ENCODE measurements around the gene DPP10. TPM values are rescaled to one million over a fixed set of nuclear protein-coding genes. Genes with fewer than 3 reads are reported as not detected.

Gene DPP10
- total and polyA plus RNA-seq, 10 of the 15 experiments (the other 5 are each of a cell fraction or from before 2014, with no cell fraction given) = not detected

DNA sequence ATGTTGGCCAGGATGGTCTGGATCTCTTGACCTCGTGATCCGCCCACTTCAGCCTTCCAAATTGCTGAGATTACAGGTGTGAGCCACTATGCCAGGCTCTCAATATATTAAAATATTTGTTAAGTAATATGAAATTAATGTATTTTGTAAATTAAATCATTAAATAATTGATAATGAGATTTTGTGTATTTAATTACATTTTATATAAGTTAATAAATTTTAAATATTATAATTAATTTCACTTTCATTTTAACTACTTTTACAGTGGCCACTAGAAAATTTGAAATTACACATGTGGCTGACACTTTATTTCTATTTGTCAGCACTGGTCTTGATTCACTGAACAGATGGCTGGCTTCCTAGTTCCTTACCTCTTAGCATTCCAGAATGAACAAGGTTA is 102.6 kb downstream of the DPP10 start:
- Histone ChIP-seq H3K27me3 (replicated peaks in 1 of 2; ENCODE audit: control insufficient read depth in 2 of 2, insufficient read depth in 2 of 2, low read length in 1 of 2) (no peaks in the 10 kb centered on the region), H3K36me3 (ENCODE audit: control insufficient read depth in 2 of 2, insufficient read depth in 2 of 2, low read length in 1 of 2) (no peaks in the 10 kb centered on the region), H3K79me2 (ENCODE audit: control insufficient read depth, insufficient read depth, low read length) (no peaks in the 10 kb centered on the region), H3K4me3 (no peak overlapping the region), H3K4me1 (ENCODE audit: control insufficient read depth, insufficient read depth, low read length) (no peaks in the 10 kb centered on the region), H3K4me2 (ENCODE audit: control insufficient read depth, insufficient read depth) (no peak overlapping the region), H3K27ac (ENCODE audit: control insufficient read depth, insufficient read depth) (no peak overlapping the region), H2AFZ (ENCODE audit: control insufficient read depth, low read depth, low read length) (no peak overlapping the region), H4K20me1 (ENCODE audit: control insufficient read depth, insufficient read depth) (no peaks in the 10 kb centered on the region), H3K9ac (ENCODE audit: control insufficient read depth, insufficient read depth, low read length) (no peak overlapping the region), H3K9me3 (replicated peaks; ENCODE audit: control insufficient read depth, insufficient read depth, low read length) (no peaks in the 10 kb centered on the region)
- in situ Hi-C loops (cut with MboI) = no loop called here
- no peak for FAIRE-seq
- CTCF ChIA-PET = no interaction called here
- 25% methylated on average over 2 of the region's 2 CpGs for WGBS (ENCODE audit: insufficient coverage, insufficient replicate concordance, low lambda C conversion rate, missing lambda C conversion rate)
- RAD21 ChIA-PET (ENCODE audit: unreplicated experiment) = no interaction called here
- no TSS peak for BruUV-seq (replicated peaks)
- intact Hi-C loops (cut with micrococcal nuclease; ENCODE audit: unreplicated experiment) = no loop called here
- POLR2A ChIA-PET = no interaction called here
- SMC1A ChIA-PET (ENCODE audit: uncharacterized antibody, unreplicated experiment) = no interaction called here
- DNase-seq (ENCODE audit: low read depth, low spot score) = no peak
- TF ChIP-seq POLR2AphosphoS5 (IDR thresholded peaks at IDR 0.05; ENCODE audit: low read length) (no peak), CHD1 (IDR thresholded peaks at IDR 0.05; ENCODE audit: low read depth, low read length) (no peak), ZNF622 (IDR thresholded peaks at IDR 0.05) (no peak), TCF7 (IDR thresholded peaks at IDR 0.05; ENCODE audit: borderline replicate concordance) (no peak), CBX5 (IDR thresholded peaks at IDR 0.05; ENCODE audit: low read depth) (no peak), SP1 (IDR thresholded peaks at IDR 0.05; ENCODE audit: low read depth, low read length) (no peak), NBN (IDR thresholded peaks at IDR 0.05) (no peak), POLR2A (IDR thresholded peaks at IDR 0.05; ENCODE audit: low read depth, low read length) (no peak), JUNB (IDR thresholded peaks at IDR 0.05) (no peak), POLR2AphosphoS2 (IDR thresholded peaks at IDR 0.05; ENCODE audit: low read depth, low read length) (no peak), STAT1 (conservative IDR thresholded peaks at IDR 0.05) (no peak), SMARCA5 (IDR thresholded peaks at IDR 0.05) (no peak), KDM1A (IDR thresholded peaks at IDR 0.05; ENCODE audit: borderline replicate concordance) (no peak), HDAC6 (IDR thresholded peaks at IDR 0.05; ENCODE audit: unreplicated experiment) (no peak)
- TF ChIP-seq, protein P1, sequence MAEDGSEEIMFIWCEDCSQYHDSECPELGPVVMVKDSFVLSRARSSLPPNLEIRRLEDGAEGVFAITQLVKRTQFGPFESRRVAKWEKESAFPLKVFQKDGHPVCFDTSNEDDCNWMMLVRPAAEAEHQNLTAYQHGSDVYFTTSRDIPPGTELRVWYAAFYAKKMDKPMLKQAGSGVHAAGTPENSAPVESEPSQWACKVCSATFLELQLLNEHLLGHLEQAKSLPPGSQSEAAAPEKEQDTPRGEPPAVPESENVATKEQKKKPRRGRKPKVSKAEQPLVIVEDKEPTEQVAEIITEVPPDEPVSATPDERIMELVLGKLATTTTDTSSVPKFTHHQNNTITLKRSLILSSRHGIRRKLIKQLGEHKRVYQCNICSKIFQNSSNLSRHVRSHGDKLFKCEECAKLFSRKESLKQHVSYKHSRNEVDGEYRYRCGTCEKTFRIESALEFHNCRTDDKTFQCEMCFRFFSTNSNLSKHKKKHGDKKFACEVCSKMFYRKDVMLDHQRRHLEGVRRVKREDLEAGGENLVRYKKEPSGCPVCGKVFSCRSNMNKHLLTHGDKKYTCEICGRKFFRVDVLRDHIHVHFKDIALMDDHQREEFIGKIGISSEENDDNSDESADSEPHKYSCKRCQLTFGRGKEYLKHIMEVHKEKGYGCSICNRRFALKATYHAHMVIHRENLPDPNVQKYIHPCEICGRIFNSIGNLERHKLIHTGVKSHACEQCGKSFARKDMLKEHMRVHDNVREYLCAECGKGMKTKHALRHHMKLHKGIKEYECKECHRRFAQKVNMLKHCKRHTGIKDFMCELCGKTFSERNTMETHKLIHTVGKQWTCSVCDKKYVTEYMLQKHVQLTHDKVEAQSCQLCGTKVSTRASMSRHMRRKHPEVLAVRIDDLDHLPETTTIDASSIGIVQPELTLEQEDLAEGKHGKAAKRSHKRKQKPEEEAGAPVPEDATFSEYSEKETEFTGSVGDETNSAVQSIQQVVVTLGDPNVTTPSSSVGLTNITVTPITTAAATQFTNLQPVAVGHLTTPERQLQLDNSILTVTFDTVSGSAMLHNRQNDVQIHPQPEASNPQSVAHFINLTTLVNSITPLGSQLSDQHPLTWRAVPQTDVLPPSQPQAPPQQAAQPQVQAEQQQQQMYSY (CRISPR knock-in tag; IDR thresholded peaks at IDR 0.05) = no peak
- TF ChIP-seq, protein P2, sequence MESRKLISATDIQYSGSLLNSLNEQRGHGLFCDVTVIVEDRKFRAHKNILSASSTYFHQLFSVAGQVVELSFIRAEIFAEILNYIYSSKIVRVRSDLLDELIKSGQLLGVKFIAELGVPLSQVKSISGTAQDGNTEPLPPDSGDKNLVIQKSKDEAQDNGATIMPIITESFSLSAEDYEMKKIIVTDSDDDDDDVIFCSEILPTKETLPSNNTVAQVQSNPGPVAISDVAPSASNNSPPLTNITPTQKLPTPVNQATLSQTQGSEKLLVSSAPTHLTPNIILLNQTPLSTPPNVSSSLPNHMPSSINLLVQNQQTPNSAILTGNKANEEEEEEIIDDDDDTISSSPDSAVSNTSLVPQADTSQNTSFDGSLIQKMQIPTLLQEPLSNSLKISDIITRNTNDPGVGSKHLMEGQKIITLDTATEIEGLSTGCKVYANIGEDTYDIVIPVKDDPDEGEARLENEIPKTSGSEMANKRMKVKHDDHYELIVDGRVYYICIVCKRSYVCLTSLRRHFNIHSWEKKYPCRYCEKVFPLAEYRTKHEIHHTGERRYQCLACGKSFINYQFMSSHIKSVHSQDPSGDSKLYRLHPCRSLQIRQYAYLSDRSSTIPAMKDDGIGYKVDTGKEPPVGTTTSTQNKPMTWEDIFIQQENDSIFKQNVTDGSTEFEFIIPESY (IDR thresholded peaks at IDR 0.05) = no peak
- TF ChIP-seq, protein P3, sequence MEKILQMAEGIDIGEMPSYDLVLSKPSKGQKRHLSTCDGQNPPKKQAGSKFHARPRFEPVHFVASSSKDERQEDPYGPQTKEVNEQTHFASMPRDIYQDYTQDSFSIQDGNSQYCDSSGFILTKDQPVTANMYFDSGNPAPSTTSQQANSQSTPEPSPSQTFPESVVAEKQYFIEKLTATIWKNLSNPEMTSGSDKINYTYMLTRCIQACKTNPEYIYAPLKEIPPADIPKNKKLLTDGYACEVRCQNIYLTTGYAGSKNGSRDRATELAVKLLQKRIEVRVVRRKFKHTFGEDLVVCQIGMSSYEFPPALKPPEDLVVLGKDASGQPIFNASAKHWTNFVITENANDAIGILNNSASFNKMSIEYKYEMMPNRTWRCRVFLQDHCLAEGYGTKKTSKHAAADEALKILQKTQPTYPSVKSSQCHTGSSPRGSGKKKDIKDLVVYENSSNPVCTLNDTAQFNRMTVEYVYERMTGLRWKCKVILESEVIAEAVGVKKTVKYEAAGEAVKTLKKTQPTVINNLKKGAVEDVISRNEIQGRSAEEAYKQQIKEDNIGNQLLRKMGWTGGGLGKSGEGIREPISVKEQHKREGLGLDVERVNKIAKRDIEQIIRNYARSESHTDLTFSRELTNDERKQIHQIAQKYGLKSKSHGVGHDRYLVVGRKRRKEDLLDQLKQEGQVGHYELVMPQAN (conservative IDR thresholded peaks at IDR 0.05) = no peak
- TF ChIP-seq, protein P4, sequence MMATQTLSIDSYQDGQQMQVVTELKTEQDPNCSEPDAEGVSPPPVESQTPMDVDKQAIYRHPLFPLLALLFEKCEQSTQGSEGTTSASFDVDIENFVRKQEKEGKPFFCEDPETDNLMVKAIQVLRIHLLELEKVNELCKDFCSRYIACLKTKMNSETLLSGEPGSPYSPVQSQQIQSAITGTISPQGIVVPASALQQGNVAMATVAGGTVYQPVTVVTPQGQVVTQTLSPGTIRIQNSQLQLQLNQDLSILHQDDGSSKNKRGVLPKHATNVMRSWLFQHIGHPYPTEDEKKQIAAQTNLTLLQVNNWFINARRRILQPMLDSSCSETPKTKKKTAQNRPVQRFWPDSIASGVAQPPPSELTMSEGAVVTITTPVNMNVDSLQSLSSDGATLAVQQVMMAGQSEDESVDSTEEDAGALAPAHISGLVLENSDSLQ (IDR thresholded peaks at IDR 0.05) = no peak
- ATAC-seq = no peak

All from GM12878 (cell line).